ENCODE results near the gene GSTT4.

GRCh38 chr22:24051568-24051967 lies 46.3 kb upstream of the GSTT4 start:
- TF ChIP-seq POLR2A (IDR thresholded peaks at IDR 0.05; ENCODE audit: low read depth, low read length) = no peak
- TF ChIP-seq TAF1 (IDR thresholded peaks at IDR 0.05; ENCODE audit: borderline replicate concordance, low read depth, low read length) = no peak
